ENCODE data around the gene CREB3L2.
"Not testable (repeated sequence)": the region's sequence is repeated elsewhere in the genome, so short reads cannot be mapped to it uniquely, and the experiment has no call there.

Gene CREB3L2

DNA sequence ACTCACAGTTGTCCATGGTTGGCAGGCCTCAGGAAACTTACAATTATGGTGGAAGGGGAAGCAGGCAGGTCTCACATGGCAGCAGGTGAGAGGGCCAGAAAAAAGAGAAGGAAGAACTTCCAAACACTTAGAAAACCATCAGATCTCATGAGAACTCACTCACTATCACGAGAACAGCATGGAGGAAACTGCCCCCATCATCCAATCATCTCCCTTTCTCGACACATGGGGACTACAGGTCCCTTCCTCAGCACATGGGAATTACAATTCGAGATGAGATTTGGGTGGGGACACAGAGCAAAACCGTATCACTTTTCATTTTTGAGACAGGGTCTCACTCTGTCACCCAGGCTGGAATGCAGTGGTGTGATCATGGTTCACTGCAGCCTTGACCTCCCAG, 12.3 kb upstream of the CREB3L2 start:
- ATAC-seq, DNase-seq: not testable (repeated sequence)

- ATAC-seq (no peak), DNase-seq (no peak)
These were observed 7.4 kb upstream of the CREB3L2 start for GRCh38 chr7:138009350-138009653.

DNA sequence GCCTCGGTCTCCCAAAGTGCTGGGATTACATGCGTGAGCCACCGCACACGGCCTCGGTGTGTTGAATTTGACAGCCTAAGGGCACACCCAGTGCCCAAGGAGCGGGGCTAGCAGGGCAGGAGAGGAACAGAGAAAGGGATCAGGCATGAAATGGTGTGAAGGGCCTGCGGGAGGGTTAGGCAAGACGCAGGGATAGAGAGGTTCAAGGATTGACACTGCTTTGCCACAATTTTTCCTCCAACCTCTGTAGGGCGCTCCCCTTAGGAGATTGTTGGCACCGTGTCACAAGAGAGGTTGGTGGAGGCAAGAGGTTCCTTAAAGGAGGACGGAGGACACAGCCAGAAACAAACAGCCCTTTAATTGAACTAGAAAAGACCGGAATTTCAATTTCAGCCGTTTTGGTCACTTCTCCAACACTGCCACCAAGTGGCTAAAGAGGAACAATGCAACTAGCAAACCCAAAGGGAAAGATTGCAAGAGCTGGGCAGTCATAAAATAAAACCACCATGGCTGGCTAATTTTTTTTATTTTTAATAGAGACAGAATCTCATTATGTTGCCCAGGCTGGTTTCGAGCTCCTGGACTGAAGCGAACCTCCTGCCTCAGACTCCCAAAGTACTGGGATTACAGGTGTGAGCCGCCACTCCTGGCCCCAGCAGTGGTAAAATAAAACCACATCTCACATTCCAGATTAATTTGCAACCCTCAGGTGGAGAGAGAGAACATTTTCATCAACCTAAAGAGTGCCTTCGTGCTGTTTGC, 6.9 kb upstream of the CREB3L2 start:
- DNase-seq = no peak
- no peak for ATAC-seq

DNA sequence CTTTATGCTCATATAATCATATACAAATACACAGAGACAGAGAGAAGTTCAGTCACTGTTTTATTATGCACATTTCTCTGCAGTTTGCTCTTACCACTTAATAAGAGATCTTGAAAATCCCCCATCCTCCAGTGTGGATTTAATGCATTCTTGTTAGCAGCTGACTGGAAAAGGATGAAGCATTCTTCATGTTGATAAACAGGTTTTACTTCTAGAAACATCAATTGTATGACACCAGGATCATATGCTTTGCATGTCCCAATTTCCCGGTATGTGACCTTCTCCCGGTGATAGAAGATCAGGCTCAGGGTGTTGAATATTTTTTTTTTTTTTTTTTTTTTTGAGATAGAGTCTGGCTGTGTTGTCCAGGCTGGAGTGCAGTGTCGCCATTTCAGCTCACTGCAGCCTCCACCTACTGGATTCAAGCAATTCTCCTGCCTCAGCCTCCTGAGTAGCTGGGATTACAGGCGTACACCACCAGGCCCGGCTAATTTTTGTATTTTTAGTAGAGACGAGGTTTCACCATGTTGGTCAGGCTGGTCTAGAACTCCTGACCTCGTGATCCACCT, 6.2 kb upstream of the CREB3L2 start:
- DNase-seq = no peak
- no peak for ATAC-seq

- no peak for ATAC-seq
- no peak for DNase-seq
These were observed 4.2 kb upstream of the CREB3L2 start for GRCh38 chr7:138006106-138006505.

GRCh38 chr7:138004936-138005335, 3.0 kb upstream of the CREB3L2 start:
- no peak for DNase-seq
- ATAC-seq = no peak

DNA sequence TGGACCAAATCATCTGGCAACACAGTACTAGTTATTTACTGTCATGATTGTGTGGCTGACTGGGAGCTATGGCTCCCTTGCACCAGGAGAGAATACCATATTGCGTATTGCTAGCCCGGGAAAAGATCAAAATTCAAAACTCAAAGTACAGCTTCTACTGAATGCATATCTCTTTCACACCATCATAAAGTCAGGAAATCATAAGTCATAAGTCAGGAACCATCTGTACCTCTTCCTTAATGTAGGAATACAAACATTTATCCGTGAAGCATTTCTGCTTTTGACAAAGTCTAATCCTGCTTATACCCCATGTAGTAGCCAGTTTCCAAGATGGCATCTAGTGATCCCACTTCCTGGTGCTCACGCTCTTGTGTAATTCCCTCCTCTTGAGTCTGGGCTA, 2.2 kb upstream of the CREB3L2 start:
- DNase-seq (no peak), ATAC-seq (no peak)

DNA sequence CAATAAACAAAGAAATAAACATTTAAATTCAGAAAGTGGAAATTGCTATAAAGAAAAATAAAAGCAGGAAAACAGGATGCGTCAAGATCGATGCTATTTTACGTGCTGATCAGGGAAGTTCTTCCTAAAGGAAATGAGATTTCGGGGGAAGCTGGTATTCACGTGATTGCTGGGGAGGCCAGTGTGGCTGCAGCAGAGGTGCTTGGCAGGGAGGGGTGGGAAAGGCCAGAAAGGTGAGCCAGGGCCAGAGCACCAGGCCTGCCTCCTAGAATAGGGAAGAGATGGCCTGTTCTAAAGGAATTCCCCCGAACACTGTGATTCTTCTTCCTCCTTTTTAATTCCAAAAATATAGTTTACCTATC, 923 bp upstream of the CREB3L2 start:
- ATAC-seq (no peak), DNase-seq (no peak)

- DNase-seq = peak; percentile 96
- ATAC-seq = peak; percentile 96
These were observed 376 bp upstream of the CREB3L2 start for GRCh38 chr7:138002096-138002827.

DNA sequence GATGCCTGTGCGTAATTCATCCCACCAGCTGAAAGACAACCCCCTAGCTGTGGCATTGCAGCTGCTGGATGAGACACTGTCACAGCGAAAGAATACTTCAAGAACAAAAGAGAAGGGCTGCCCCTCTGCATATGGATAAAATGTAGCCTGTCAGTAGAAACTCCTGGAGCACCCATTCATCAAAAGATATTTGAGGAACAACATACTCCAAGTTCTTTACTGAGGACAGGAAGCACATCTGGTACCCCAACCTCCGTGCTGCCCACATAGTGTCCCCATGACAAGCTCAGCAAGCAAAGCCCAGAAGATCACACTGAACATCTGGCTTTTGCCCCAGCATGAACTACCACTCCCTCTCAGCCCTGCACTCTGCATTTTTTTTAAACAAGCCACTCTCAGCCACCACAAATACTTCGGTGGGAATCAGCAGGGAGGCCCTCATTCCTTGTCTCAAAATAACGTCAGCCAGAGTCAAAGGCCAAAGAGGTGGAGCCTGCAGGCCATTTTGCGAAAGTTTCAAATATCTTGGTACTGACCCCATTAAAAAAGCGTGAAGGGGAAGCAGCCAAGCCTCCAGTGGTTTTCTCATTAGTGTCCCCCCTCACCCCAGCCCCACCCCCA, 1.7 kb downstream of the CREB3L2 start:
- DNase-seq = no peak
- ATAC-seq = no peak

- DNase-seq (no peak), ATAC-seq (no peak)
These were observed 2.3 kb downstream of the CREB3L2 start for GRCh38 chr7:137999496-138000080.

DNA sequence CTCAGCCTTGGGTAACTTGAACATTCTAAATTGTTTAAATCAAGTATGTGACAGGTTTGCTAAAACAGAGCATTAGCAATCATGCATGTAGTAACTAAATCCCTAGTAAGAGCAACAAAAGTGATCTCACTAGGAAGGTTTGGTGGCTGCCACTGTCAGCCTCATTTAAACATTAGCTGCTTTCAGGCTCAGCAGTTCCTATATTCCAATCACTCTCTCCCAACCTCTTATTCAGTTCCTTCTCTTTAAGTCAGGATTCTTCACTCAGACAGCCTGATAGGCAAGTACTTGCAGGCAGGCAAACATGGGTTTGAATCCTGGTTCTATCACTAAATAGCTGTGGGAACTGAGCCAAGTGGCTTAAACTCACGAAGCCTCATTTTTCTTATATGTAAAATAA, 3.6 kb downstream of the CREB3L2 start:
- no peak for ATAC-seq
- no peak for DNase-seq

DNA sequence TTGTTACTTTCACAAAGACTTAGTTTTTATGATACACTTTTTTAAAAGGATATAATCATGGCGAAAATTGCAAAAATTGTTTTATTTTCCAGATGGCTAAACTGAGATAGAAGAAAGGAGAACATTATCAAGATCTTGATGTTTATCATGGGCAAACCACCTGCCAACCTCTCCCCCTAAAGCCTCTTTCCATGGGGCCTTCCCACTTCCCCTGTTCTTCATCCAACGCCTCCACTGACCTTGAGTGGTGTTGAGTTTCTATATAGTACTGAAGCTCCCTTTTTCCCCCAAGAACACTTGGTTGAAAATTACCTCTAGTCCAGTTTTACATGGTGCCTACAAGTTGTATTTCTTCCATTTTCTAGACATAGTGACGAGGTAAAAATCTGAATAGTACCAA, 5.0 kb downstream of the CREB3L2 start:
- DNase-seq (no peak), ATAC-seq (no peak)

- peak; percentile 8 for DNase-seq
- ATAC-seq = no peak
These were observed 5.5 kb downstream of the CREB3L2 start for GRCh38 chr7:137996386-137996851.

- no peak for DNase-seq
- no peak for ATAC-seq
These were observed 7.7 kb downstream of the CREB3L2 start for GRCh38 chr7:137994216-137994615.

- DNase-seq (no peak), ATAC-seq (no peak)
These were observed 8.5 kb downstream of the CREB3L2 start for GRCh38 chr7:137993395-137993743.

DNA sequence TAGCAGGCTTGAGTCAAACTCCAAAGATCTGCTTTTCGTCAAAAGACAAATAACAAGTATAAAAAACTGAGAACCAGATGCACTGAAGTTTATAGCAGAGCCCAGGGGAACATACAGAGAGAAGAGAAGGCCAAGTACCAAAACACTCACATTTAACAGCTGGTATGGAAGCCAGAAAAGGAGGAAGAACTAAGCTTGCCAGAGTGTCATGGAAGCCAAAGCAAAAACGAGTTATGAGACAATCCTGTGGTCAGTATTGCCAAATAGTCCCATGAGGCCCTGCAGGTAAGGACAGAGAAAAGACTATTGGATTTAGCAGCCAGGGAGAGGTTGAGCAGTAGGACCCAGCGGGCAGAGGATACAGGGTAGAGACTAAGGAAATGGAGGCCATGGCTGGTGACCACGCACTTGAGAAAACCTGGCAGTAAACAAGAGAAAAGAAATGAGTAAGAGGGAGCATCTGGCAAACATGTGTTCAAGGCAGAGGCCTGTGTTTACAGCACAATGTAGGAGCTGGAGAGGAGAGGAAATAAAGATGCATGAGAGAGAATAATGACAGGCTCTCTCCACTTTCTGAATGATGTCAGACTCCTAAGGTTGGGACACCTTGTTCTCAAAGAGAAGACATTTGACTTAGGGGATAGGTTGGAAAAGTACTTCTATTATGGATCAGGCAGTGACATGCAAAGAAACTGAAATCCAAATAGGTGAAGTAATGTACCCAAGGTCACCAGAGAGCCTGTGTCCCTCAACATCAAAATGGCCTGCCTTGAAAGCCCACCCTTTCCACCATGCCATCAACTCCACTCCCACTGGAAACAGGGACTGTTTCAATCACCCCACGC, 9.1 kb downstream of the CREB3L2 start:
- ATAC-seq = peak; percentile 50
- peak; percentile 8 for DNase-seq

DNA sequence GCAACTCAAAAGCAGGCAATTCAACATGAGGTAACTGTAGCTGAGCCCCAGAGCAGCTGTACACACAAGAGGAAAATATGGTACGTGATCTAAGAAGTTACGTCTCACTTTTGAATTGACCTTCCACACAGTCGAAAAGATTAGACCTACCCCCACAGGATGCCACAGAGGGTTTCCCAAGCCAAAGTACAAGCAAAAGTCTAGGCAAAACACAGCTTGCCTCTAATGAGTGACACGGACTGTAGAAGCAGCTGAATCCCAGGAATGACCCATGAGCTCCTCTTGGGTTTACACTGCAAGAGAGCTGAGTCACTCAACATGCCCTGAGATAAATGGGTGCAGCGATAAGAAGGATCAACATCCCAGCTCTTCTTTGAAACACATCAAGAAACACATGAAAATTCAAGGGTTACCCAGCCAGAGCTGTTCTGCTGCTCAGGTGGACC, 9.8 kb downstream of the CREB3L2 start:
- no peak for ATAC-seq

GRCh38 chr7:137990251-137990941, 11.5 kb downstream of the CREB3L2 start:
- ATAC-seq = no peak
- DNase-seq = no peak

More for the DNA sequence above, 9.8 kb downstream of the CREB3L2 start:
- no peak for DNase-seq

- DNase-seq (no peak), ATAC-seq (no peak)
These were observed 12.3 kb downstream of the CREB3L2 start for GRCh38 chr7:137989590-137989989.

- ATAC-seq (no peak), DNase-seq (no peak)
These were observed 12.8 kb downstream of the CREB3L2 start for GRCh38 chr7:137989094-137989493.

All from stimulated activated naive CD8-positive, alpha-beta T cell treated with anti-CD3 and anti-CD28 coated beads, Interleukin-15, Interleukin-2, amounts not matched to agents 100 U/mL and 50 U/mL, for 24 hours (primary cell).